Caco-2 (cell line): ENCODE measurements around the gene PGAM2. TPM values are rescaled to one million over a fixed set of nuclear protein-coding genes. Genes with fewer than 3 reads are reported as not detected.

Experiments
- BruUV-seq: library from RNA; stranded (reverse); fragments of 400-500 nt; replicated peaks from 2 replicates; lab custom pipeline; 2021; lab: Mats Ljungman, UMichigan
- CTCF ChIA-PET: fragments of 300-600 bp; sonication (Branson Sonifier 250); formaldehyde crosslinking; loops from one replicate; lab custom pipeline; 2022; ENCODE audit warnings: antibody characterized with exemption; lab: Charles Lee
- POLR2A ChIA-PET: fragments of 300-600 bp; sonication (Branson Sonifier 250); formaldehyde crosslinking; loops from one replicate; lab custom pipeline; 2022; ENCODE audit warnings: antibody characterized with exemption; lab: Charles Lee
- DNase-seq, 2 experiments: peaks; one replicate each; pipeline versions ENCODE4 v3.0.0 to v3.0.0-alpha.2; 2020 to 2022
- H3K27me3 ChIP-seq: replicated peaks from 2 replicates; pipeline ENCODE4 v1.6.0; 2011; ENCODE audit warnings: low read length; ENCODE audit not compliant: control insufficient read depth, insufficient read depth
- H3K36me3 ChIP-seq: 2 replicates; pipeline ENCODE4 v1.5.1; 2011; ENCODE audit warnings: low read length; ENCODE audit not compliant: control insufficient read depth, insufficient read depth
- H3K4me1 ChIP-seq: fragments of 250-450 bp; sonication (Bioruptor Pico); 2 replicates; pipeline ENCODE4 v1.5.1; 2020; ENCODE audit warnings: mild to moderate bottlenecking
- H3K4me3 ChIP-seq: 2 replicates; pipeline ENCODE4 v1.5.1; 2011; ENCODE audit warnings: low read depth, mild to moderate bottlenecking, control low read depth, low read length
- H3K9me3 ChIP-seq: fragments of 250-450 bp; sonication (Bioruptor Pico); 2 replicates; pipeline ENCODE4 v1.5.1; 2020; ENCODE audit warnings: mild to moderate bottlenecking, moderate library complexity
- H3K27ac Mint-ChIP-seq: one replicate; pipeline ENCODE4 v1.8.0; 2022; ENCODE audit warnings: mixed read lengths; ENCODE audit not compliant: unreplicated experiment
- H3K27me3 Mint-ChIP-seq: one replicate; pipeline ENCODE4 v1.8.0; 2022; ENCODE audit warnings: mixed read lengths; ENCODE audit not compliant: insufficient read depth, unreplicated experiment
- H3K36me3 Mint-ChIP-seq: one replicate; pipeline ENCODE4 v1.8.0; 2022; ENCODE audit warnings: mild to moderate bottlenecking, mixed read lengths; ENCODE audit not compliant: insufficient read depth, unreplicated experiment
- H3K4me1 Mint-ChIP-seq: one replicate; pipeline ENCODE4 v1.8.0; 2022; ENCODE audit warnings: low read depth, mixed read lengths; ENCODE audit not compliant: unreplicated experiment
- H3K4me3 Mint-ChIP-seq: one replicate; pipeline ENCODE4 v1.8.0; 2022; ENCODE audit warnings: mild to moderate bottlenecking, moderate library complexity, mixed read lengths; ENCODE audit not compliant: unreplicated experiment
- H3K9me3 Mint-ChIP-seq: one replicate; pipeline ENCODE4 v1.8.0; 2022; ENCODE audit warnings: mixed read lengths; ENCODE audit not compliant: unreplicated experiment
- intact Hi-C: fragments of 100-400 bp; cut with micrococcal nuclease; formaldehyde crosslinking; loops from one replicate; pipeline ENCODE4 v1.10.0; 2022; ENCODE audit not compliant: unreplicated experiment
- total RNA-seq: library from RNA; stranded (reverse); gene quantifications from 2 replicates; pipeline ENCODE4 v1.2.3, GENCODE V29; 2022
- TF ChIP-seq, protein P1 (sequence below), 2 experiments: fragments of 200-600 bp in 1 of 2; IDR thresholded peaks; 1 replicate in 1 of 2; 2 replicates in 1 of 2; pipeline versions ENCODE4 v1.5.1 to v1.8.0; 2011 to 2022; ENCODE audit warnings: antibody characterized with exemption in 1 of 2, control low read depth in 1 of 2, inconsistent platforms in 1 of 2, low read depth in 1 of 2, low read length in 1 of 2, mild to moderate bottlenecking in 1 of 2, moderate library complexity in 1 of 2; ENCODE audit not compliant: insufficient read depth in 1 of 2, severe bottlenecking in 1 of 2, unreplicated experiment in 1 of 2

The PGAM2 gene
- total RNA-seq, 1 experiment from 2014 or later, result not detected

DNA sequence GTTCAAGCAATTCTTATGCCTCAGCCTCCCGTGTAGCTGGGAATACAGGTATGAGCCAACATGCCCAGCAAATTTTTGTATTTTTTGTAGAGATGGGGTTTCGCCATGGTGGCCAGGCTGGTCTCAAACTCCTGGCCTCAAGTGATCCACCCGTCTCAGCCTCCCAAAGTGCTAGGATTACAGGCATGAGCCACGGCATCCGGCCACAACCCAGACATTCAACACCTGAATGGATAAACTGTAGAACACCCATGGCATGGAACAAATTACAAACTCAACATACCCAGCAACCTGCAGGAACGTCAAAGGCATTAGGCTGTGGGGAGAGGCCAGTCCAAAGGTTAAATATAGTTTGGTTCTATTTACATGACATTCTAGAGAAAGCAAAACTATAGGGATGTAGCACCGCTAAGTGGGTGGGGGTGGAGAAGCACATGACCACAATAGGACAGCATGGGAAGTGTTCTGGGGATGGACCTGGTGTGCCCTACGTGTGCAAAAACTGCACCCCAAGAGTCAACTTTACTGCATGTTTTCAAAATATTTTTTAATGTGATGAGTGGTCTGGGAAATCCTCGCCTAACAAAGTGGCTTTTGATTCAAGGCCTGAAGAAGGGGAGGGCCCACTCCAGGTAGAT, 6.5 kb upstream of the PGAM2 start:
- H3K27ac Mint-ChIP-seq, result peak overlapping the region; percentile 70
- peaks cover 2% of the 10 kb centered on the region for H3K27me3 Mint-ChIP-seq
- intact Hi-C loops, result no loop called here
- H3K4me3 ChIP-seq, result no peak overlapping the region
- peak in 1 of 2 experiments; percentile 51 for DNase-seq
- no peaks in the 10 kb centered on the region for H3K9me3 ChIP-seq
- H3K4me3 Mint-ChIP-seq, result no peak overlapping the region
- H3K9me3 Mint-ChIP-seq, result no peaks in the 10 kb centered on the region
- POLR2A ChIA-PET, result no interaction called here
- TF ChIP-seq, protein P1, sequence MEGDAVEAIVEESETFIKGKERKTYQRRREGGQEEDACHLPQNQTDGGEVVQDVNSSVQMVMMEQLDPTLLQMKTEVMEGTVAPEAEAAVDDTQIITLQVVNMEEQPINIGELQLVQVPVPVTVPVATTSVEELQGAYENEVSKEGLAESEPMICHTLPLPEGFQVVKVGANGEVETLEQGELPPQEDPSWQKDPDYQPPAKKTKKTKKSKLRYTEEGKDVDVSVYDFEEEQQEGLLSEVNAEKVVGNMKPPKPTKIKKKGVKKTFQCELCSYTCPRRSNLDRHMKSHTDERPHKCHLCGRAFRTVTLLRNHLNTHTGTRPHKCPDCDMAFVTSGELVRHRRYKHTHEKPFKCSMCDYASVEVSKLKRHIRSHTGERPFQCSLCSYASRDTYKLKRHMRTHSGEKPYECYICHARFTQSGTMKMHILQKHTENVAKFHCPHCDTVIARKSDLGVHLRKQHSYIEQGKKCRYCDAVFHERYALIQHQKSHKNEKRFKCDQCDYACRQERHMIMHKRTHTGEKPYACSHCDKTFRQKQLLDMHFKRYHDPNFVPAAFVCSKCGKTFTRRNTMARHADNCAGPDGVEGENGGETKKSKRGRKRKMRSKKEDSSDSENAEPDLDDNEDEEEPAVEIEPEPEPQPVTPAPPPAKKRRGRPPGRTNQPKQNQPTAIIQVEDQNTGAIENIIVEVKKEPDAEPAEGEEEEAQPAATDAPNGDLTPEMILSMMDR (IDR thresholded peaks at IDR 0.05; ENCODE audit: insufficient read depth in 1 of 2, low read depth in 1 of 2, low read length in 1 of 2, severe bottlenecking in 1 of 2, unreplicated experiment in 1 of 2), result no peak
- CTCF ChIA-PET, result interaction anchor here (1.0 to 1.2 kb wide), 2 partner anchors 28 to 41 kb away, joined by 3 to 4 read pairs; partner anchors contain the start of gene DBNL
- no peaks in the 10 kb centered on the region; the same call in 1 of the 2 replicates for H3K36me3 ChIP-seq
- no peaks in the 10 kb centered on the region for H3K27me3 ChIP-seq
- peaks cover 11% of the 10 kb centered on the region for H3K4me1 Mint-ChIP-seq
- peaks cover 16% of the 10 kb centered on the region for H3K4me1 ChIP-seq
- H3K36me3 Mint-ChIP-seq, result peaks cover 57% of the 10 kb centered on the region
- no TSS peak for BruUV-seq

DNA sequence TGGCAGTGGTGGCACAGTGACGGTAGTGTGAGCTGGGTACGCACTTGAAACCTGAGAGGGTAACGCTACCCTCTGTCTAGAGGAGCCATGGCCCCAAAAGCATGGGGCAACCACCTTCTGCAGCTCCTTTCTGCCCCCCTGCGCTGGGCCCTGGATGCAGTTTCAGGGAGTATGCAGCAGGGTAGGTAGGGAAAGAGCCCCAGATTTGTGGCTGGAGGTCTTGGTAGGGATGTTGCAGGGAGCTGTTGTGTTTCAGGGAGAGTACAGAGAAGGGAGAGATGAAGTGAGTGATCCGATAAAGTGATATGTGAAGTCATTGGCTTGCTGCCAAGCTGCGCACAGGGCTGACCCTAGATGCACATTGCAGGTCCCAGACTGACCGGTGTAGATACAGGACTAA, 2.7 kb upstream of the PGAM2 start:
- Histone ChIP-seq H3K4me1 (peaks cover 16% of the 10 kb centered on the region), H3K36me3 (no peaks in the 10 kb centered on the region), H3K27me3 (no peaks in the 10 kb centered on the region), H3K4me3 (no peak overlapping the region), H3K9me3 (no peaks in the 10 kb centered on the region)
- Mint-ChIP-seq H3K4me3 (no peak overlapping the region), H3K27ac (peak overlapping the region; percentile 2), H3K27me3 (peaks cover 3% of the 10 kb centered on the region), H3K9me3 (no peaks in the 10 kb centered on the region), H3K36me3 (peaks cover 67% of the 10 kb centered on the region), H3K4me1 (peaks cover 14% of the 10 kb centered on the region)
- intact Hi-C loops, result no loop called here
- DNase-seq, result no peak
- CTCF ChIA-PET, result no interaction called here
- no TSS peak for BruUV-seq
- POLR2A ChIA-PET, result interaction anchor here (0.5 kb wide), 1 partner anchor 932 kb away, joined by 3 read pairs; the partner anchor contains the start of gene CCM2
- TF ChIP-seq, protein P1 (IDR thresholded peaks at IDR 0.05; ENCODE audit: insufficient read depth in 1 of 2, low read depth in 1 of 2, low read length in 1 of 2, severe bottlenecking in 1 of 2, unreplicated experiment in 1 of 2), result no peak

DNA sequence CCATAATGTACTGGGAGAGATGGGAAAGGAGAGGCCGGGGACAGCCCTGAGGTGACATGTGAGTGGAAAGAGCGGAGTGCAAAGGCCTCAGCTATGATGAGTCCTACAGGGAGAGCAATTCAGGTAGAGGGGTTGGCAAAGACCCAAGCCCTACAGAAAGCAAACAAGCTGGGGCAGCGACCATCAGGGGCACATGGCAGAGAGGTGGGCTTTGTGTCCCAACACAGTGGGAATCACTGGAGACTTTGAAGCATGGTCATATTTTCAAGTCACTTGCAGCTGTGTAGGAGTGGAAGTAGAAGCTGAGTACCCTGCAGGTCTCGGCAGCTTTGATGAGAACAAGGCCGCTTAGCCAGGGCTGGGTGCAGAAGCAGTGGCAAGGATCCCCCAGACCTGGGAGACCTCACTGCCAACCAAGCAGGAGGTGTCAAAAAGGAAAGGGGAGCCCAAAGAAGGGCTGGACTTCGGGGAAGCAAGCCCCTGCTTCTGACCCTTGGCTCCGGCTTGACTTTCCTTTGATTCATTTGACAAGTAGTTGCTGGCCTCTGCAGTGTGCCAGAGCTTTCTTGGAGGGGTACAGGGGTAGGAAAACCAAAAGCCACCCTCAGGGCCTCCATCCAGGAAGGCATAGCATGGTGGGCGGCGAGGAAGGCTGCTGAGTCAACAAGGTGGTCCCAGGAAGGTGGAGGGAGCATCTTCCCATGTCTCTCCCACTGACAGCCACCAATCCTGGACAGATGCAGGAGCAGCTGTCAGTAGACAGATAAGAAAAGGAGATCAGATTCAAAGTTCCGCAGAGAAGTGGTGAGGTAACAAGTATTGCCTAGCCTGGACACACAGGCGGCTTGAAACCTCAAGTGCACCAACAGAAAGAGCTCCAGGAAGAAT, 1.9 kb upstream of the PGAM2 start:
- CTCF ChIA-PET, result no interaction called here
- TF ChIP-seq, protein P1 (IDR thresholded peaks at IDR 0.05; ENCODE audit: insufficient read depth in 1 of 2, low read depth in 1 of 2, low read length in 1 of 2, severe bottlenecking in 1 of 2, unreplicated experiment in 1 of 2), result no peak
- peak overlapping the region; percentile 56 for H3K4me3 Mint-ChIP-seq

More for the DNA sequence above, 1.9 kb upstream of the PGAM2 start:
- Mint-ChIP-seq H3K4me1 (peaks cover 12% of the 10 kb centered on the region), H3K36me3 (peaks cover 67% of the 10 kb centered on the region), H3K27ac (peak overlapping the region; percentile 37), H3K9me3 (no peaks in the 10 kb centered on the region), H3K27me3 (peaks cover 3% of the 10 kb centered on the region)
- intact Hi-C loops, result no loop called here
- Histone ChIP-seq H3K9me3 (no peaks in the 10 kb centered on the region), H3K27me3 (no peaks in the 10 kb centered on the region), H3K4me3 (no peak overlapping the region), H3K36me3 (no peaks in the 10 kb centered on the region), H3K4me1 (peaks cover 13% of the 10 kb centered on the region)
- POLR2A ChIA-PET, result interaction anchor here (0.5 kb wide), 1 partner anchor 932 kb away, joined by 3 read pairs; the partner anchor contains the start of gene CCM2
- BruUV-seq, result no TSS peak
- DNase-seq, result no peak
